Islet of Langerhans (tissue), 1 donor: Measurements from ENCODE around the gene PDE3A.
"Not testable (repeated sequence)": the region's sequence is repeated elsewhere in the genome, so short reads cannot be mapped to it uniquely, and the experiment has no call there.

Experiments used
- FAIRE-seq: peaks from one replicate; lab custom pipeline; 2011; peaks lifted over from hg19 to GRCh38; lab: Jason Lieb, UNC

PDE3A gene

GRCh38 chr12:20374795-20375194, 6.5 kb downstream of the PDE3A start:
- FAIRE-seq: no peak

GRCh38 chr12:20375560-20375959, 7.2 kb downstream of the PDE3A start:
- FAIRE-seq: no peak

- FAIRE-seq: peak; percentile 88
Observed at GRCh38 chr12:20376984-20377383, 8.6 kb downstream of the PDE3A start.

- peak; percentile 82 for FAIRE-seq
Observed at GRCh38 chr12:20377750-20378149, 9.4 kb downstream of the PDE3A start.

GRCh38 chr12:20382117-20382516, 13.8 kb downstream of the PDE3A start:
- FAIRE-seq: no peak

GRCh38 chr12:20383612-20384011, 15.3 kb downstream of the PDE3A start:
- FAIRE-seq: no peak

GRCh38 chr12:20384836-20385235, 16.5 kb downstream of the PDE3A start:
- not testable (repeated sequence) for FAIRE-seq

- no peak for FAIRE-seq
Observed at GRCh38 chr12:20390846-20391245, 22.5 kb downstream of the PDE3A start.

- no peak for FAIRE-seq
Observed at GRCh38 chr12:20392339-20392738, 24.0 kb downstream of the PDE3A start.

GRCh38 chr12:20393707-20394106, 25.4 kb downstream of the PDE3A start:
- FAIRE-seq: no peak

- no peak for FAIRE-seq
Observed at GRCh38 chr12:20395791-20396550, 27.6 kb downstream of the PDE3A start.

GRCh38 chr12:20398686-20399085, 30.3 kb downstream of the PDE3A start:
- no peak for FAIRE-seq

- no peak for FAIRE-seq
Observed at GRCh38 chr12:20400003-20400402, 31.7 kb downstream of the PDE3A start.

- no peak for FAIRE-seq
Observed at GRCh38 chr12:20403230-20403629, 34.9 kb downstream of the PDE3A start.

GRCh38 chr12:20404576-20405346, 36.4 kb downstream of the PDE3A start:
- peak; percentile 79 for FAIRE-seq

- FAIRE-seq: no peak
Observed at GRCh38 chr12:20409607-20410377, 41.5 kb downstream of the PDE3A start.

GRCh38 chr12:20410734-20411133, 42.4 kb downstream of the PDE3A start:
- FAIRE-seq: no peak

GRCh38 chr12:20411345-20411744, 43.0 kb downstream of the PDE3A start:
- no peak for FAIRE-seq

GRCh38 chr12:20415028-20415427, 46.7 kb downstream of the PDE3A start:
- no peak for FAIRE-seq

GRCh38 chr12:20415641-20416040, 47.3 kb downstream of the PDE3A start:
- no peak for FAIRE-seq

- no peak for FAIRE-seq
Observed at GRCh38 chr12:20420557-20420956, 52.2 kb downstream of the PDE3A start.

- no peak for FAIRE-seq
Observed at GRCh38 chr12:20421421-20421820, 53.1 kb downstream of the PDE3A start.

GRCh38 chr12:20423557-20423956, 55.2 kb downstream of the PDE3A start:
- no peak for FAIRE-seq
